H9 (cell line): ENCODE results near the gene WFIKKN1. TPM values are rescaled to one million over a fixed set of nuclear protein-coding genes. Genes with fewer than 3 reads are reported as not detected.

ENCODE experiments used
- DNase-seq: peaks from one replicate; pipeline ENCODE4 v3.0.0-alpha.2; 2017
- H2AFZ ChIP-seq: one replicate; pipeline ENCODE4 v1.6.1; 2013; ENCODE audit warnings: mild to moderate bottlenecking, low read length, control low read depth, moderate library complexity
- H2AK5ac ChIP-seq: 2 replicates; pipeline ENCODE4 v1.6.1; 2013; ENCODE audit warnings: low read length, control low read depth, mixed read lengths; ENCODE audit not compliant: insufficient read length
- H2BK120ac ChIP-seq: one replicate; pipeline ENCODE4 v1.6.1; 2013; ENCODE audit warnings: low read depth, mild to moderate bottlenecking, low read length, control low read depth, inconsistent platforms; ENCODE audit not compliant: poor library complexity, severe bottlenecking
- H2BK12ac ChIP-seq: 2 replicates; pipeline ENCODE4 v1.6.1; 2013; ENCODE audit warnings: low read length, control low read depth, mixed read lengths, low read depth; ENCODE audit not compliant: insufficient read length
- H2BK15ac ChIP-seq: 2 replicates; pipeline ENCODE4 v1.6.1; 2013; ENCODE audit warnings: low read depth, low read length, control low read depth
- H2BK20ac ChIP-seq: one replicate; pipeline ENCODE4 v1.6.1; 2013; ENCODE audit warnings: low read depth, mild to moderate bottlenecking, low read length, control low read depth, inconsistent platforms; ENCODE audit not compliant: poor library complexity, severe bottlenecking
- H2BK5ac ChIP-seq: 2 replicates; pipeline ENCODE4 v1.6.1; 2013; ENCODE audit warnings: low read length, control low read depth, mixed read lengths; ENCODE audit not compliant: insufficient read length
- H3K14ac ChIP-seq: 2 replicates; pipeline ENCODE4 v1.6.1; 2013; ENCODE audit warnings: low read length, control low read depth; ENCODE audit not compliant: insufficient read depth
- H3K18ac ChIP-seq: 2 replicates; pipeline ENCODE4 v1.6.1; 2013; ENCODE audit warnings: low read depth, mild to moderate bottlenecking, mixed read lengths, low read length, control low read depth; ENCODE audit not compliant: insufficient read length
- H3K23ac ChIP-seq: 2 replicates; pipeline ENCODE4 v1.6.1; 2013; ENCODE audit warnings: low read length, control low read depth, mixed read lengths, low read depth; ENCODE audit not compliant: insufficient read length
- H3K23me2 ChIP-seq: 2 replicates; pipeline ENCODE4 v1.6.1; 2013; ENCODE audit warnings: low read depth, mild to moderate bottlenecking, mixed read lengths, low read length, control low read depth; ENCODE audit not compliant: insufficient read length, poor library complexity, severe bottlenecking
- H3K27ac ChIP-seq: 2 replicates; pipeline ENCODE4 v1.5.1; 2013; ENCODE audit warnings: low read length, control low read depth, mixed read lengths, low read depth; ENCODE audit not compliant: insufficient read length
- H3K27me3 ChIP-seq: 2 replicates; pipeline ENCODE4 v1.6.1; 2013; ENCODE audit warnings: low read length, control low read depth, inconsistent platforms; ENCODE audit not compliant: insufficient read depth
- H3K4ac ChIP-seq: 2 replicates; pipeline ENCODE4 v1.6.1; 2013; ENCODE audit warnings: low read depth, mild to moderate bottlenecking, control low read depth, inconsistent platforms, low read length, moderate library complexity
- H3K4me1 ChIP-seq: 2 replicates; pipeline ENCODE4 v1.6.1; 2013; ENCODE audit warnings: low read length, control low read depth, inconsistent platforms; ENCODE audit not compliant: insufficient read depth
- H3K4me2 ChIP-seq: 2 replicates; pipeline ENCODE4 v1.6.1; 2013; ENCODE audit warnings: low read length, control low read depth, mixed read lengths; ENCODE audit not compliant: insufficient read length, insufficient read depth
- H3K56ac ChIP-seq: 2 replicates; pipeline ENCODE4 v1.6.1; 2013; ENCODE audit warnings: low read depth, mild to moderate bottlenecking, mixed read lengths, low read length, control low read depth; ENCODE audit not compliant: insufficient read length
- H3K79me1 ChIP-seq: 2 replicates; pipeline ENCODE4 v1.6.1; 2013; ENCODE audit warnings: low read depth, mild to moderate bottlenecking, moderate library complexity, low read length, control low read depth, inconsistent platforms; ENCODE audit not compliant: insufficient read depth, poor library complexity, severe bottlenecking
- H3K79me2 ChIP-seq: 2 replicates; pipeline ENCODE4 v1.6.1; 2013; ENCODE audit warnings: low read length, control low read depth, inconsistent platforms; ENCODE audit not compliant: insufficient read depth
- H3K9ac ChIP-seq: 2 replicates; pipeline ENCODE4 v1.6.1; 2013; ENCODE audit warnings: low read length, control low read depth, mixed read lengths; ENCODE audit not compliant: insufficient read length; ENCODE audit errors: extremely low read depth
- H3K9me3 ChIP-seq: one replicate; pipeline ENCODE4 v1.6.1; 2013; ENCODE audit warnings: low read depth, low read length, inconsistent platforms; ENCODE audit not compliant: control insufficient read depth
- H3T11ph ChIP-seq: one replicate; pipeline ENCODE4 v1.6.1; 2013; ENCODE audit warnings: mild to moderate bottlenecking, low read length, control low read depth, inconsistent platforms
- H4K20me1 ChIP-seq: one replicate; pipeline ENCODE4 v1.6.1; 2013; ENCODE audit not compliant: control insufficient read depth, insufficient read length, insufficient read depth
- H4K5ac ChIP-seq: 2 replicates; pipeline ENCODE4 v1.6.1; 2013; ENCODE audit warnings: low read depth, mild to moderate bottlenecking, mixed read lengths, low read length, control low read depth; ENCODE audit not compliant: insufficient read length
- H4K8ac ChIP-seq: replicated peaks from 2 replicates; pipeline ENCODE4 v1.6.1; 2013; ENCODE audit warnings: low read length, control low read depth, mixed read lengths, low read depth; ENCODE audit not compliant: insufficient read length
- H4K91ac ChIP-seq: 2 replicates; pipeline ENCODE4 v1.6.1; 2013; ENCODE audit warnings: low read depth, mild to moderate bottlenecking, moderate library complexity, mixed read lengths, low read length, control low read depth; ENCODE audit not compliant: insufficient read length
- H3K27ac Mint-ChIP-seq, 3 experiments: 2 replicates in 2 of 3; 3 replicates in 1 of 3; pipeline ENCODE4 v1.8.0; 2020 to 2021; ENCODE audit warnings: mixed read lengths in 3 of 3, mild to moderate bottlenecking in 1 of 3, moderate library complexity in 1 of 3
- H3K27me3 Mint-ChIP-seq: 2 replicates; pipeline ENCODE4 v1.8.0; 2021; ENCODE audit warnings: low read depth, mild to moderate bottlenecking, moderate library complexity, mixed read lengths
- H3K36me3 Mint-ChIP-seq, 3 experiments: 2 replicates in 2 of 3; 3 replicates in 1 of 3; pipeline ENCODE4 v1.8.0; 2020 to 2021; ENCODE audit warnings: low read depth in 3 of 3, mixed read lengths in 3 of 3; ENCODE audit not compliant: insufficient read depth in 1 of 3
- H3K4me1 Mint-ChIP-seq, 2 experiments: 2 replicates each; pipeline ENCODE4 v1.8.0; 2020; ENCODE audit warnings: mixed read lengths in 2 of 2
- H3K4me3 Mint-ChIP-seq, 2 experiments: 2 replicates in 1 of 2; 3 replicates in 1 of 2; pipeline ENCODE4 v1.8.0; 2020 to 2021; ENCODE audit warnings: mild to moderate bottlenecking in 2 of 2, mixed read lengths in 2 of 2, moderate library complexity in 1 of 2
- H3K9me3 Mint-ChIP-seq, 2 experiments: 2 replicates in 1 of 2; 3 replicates in 1 of 2; pipeline ENCODE4 v1.8.0; 2020; ENCODE audit warnings: mild to moderate bottlenecking in 2 of 2, mixed read lengths in 2 of 2, moderate library complexity in 1 of 2
- WGBS: extraction: QIAGEN DNeasy Blood & Tissue Kit; methylation state at CpG from one replicate; pipeline ENCODE4 v1.1.7; 2013; ENCODE audit warnings: missing lambda C conversion rate, low lambda C conversion rate, mixed read lengths; ENCODE audit not compliant: insufficient read length; ENCODE audit errors: extremely low coverage; 5-methylcytosine and 5-hydroxymethylcytosine counted together
- total RNA-seq: library from RNA; stranded (reverse); gene quantifications from 2 replicates; pipeline ENCODE4 v1.2.1, GENCODE V29; 2021
- TF ChIP-seq, protein P1 (sequence below): fragments of 200-600 bp; sonication (generic); conservative IDR thresholded peaks from 3 replicates; pipeline ENCODE4 v1.8.0; 2021; ENCODE audit warnings: antibody characterized with exemption, mild to moderate bottlenecking

WFIKKN1 gene
- total RNA-seq, 1 experiment from 2014 or later = 8.3 TPM

DNA sequence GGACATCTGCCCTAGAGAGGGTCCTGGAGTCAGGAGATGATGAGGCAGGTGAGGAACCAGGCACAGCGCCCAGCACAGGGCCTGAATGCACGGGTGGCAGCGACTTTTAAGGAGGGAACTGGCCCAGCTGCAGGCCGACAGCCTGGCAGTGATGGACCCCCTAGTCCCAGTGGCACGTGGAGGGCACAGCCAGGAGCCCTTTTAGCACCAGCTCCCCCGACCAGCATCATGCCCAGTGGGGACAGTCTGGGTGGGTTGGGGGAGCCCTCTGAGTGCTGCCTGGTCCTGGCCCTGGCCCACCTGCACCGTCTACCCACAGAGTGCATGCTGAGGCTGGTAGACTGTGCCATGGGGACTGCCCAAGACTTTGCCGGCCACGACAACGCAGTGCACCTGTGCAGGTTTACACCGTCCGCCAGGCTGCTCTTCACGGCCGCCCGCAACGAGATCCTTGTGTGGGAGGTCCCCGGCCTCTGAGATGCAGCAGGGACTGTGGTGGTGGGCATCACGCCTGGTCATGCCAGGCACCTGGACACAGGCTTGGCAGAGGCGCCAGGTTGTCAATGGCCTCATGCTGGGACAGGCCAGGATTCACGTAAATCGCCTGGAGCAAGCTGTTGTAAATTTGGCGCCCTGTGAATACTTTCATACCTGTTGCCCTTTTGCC is 36.5 kb downstream of the WFIKKN1 start:
- H3K56ac ChIP-seq = no peak overlapping the region
- no peak overlapping the region for H2BK120ac ChIP-seq
- H4K20me1 ChIP-seq = no peaks in the 10 kb centered on the region
- no peak overlapping the region for H2BK15ac ChIP-seq
- Mint-ChIP-seq H3K9me3 (no peaks in the 10 kb centered on the region), H3K4me3 (peak overlapping the region; percentile 77 to 82), H3K4me1 (peaks cover 2% of the 10 kb centered on the region in 2 experiments; a peak in 3 of 4 replicates), H3K27me3 (no peaks in the 10 kb centered on the region), H3K36me3 (peaks cover 8 to 28% (median 27%) of the 10 kb centered on the region in 3 experiments; a peak in 6 of 7 replicates), H3K27ac (peak overlapping the region in 1 of 3 experiments; percentile 72; a peak in 3 of 7 replicates)
- H3K27ac ChIP-seq = no peak overlapping the region
- no peak overlapping the region for H3T11ph ChIP-seq
- H3K23ac ChIP-seq = no peak overlapping the region
- H3K4me2 ChIP-seq = no peak overlapping the region
- H3K79me1 ChIP-seq = no peaks in the 10 kb centered on the region
- no peaks in the 10 kb centered on the region; the same call in 1 of the 2 replicates for H3K79me2 ChIP-seq
- TF ChIP-seq, protein P1, sequence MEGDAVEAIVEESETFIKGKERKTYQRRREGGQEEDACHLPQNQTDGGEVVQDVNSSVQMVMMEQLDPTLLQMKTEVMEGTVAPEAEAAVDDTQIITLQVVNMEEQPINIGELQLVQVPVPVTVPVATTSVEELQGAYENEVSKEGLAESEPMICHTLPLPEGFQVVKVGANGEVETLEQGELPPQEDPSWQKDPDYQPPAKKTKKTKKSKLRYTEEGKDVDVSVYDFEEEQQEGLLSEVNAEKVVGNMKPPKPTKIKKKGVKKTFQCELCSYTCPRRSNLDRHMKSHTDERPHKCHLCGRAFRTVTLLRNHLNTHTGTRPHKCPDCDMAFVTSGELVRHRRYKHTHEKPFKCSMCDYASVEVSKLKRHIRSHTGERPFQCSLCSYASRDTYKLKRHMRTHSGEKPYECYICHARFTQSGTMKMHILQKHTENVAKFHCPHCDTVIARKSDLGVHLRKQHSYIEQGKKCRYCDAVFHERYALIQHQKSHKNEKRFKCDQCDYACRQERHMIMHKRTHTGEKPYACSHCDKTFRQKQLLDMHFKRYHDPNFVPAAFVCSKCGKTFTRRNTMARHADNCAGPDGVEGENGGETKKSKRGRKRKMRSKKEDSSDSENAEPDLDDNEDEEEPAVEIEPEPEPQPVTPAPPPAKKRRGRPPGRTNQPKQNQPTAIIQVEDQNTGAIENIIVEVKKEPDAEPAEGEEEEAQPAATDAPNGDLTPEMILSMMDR = no peak
- no peak overlapping the region for H3K4ac ChIP-seq
- H2AK5ac ChIP-seq = no peak overlapping the region
- no peaks in the 10 kb centered on the region for H3K4me1 ChIP-seq
- H3K9ac ChIP-seq = no peak overlapping the region
- H2BK12ac ChIP-seq = no peak overlapping the region
- no CpG with 5 or more reads among the region's 22 CpGs for WGBS
- H2BK5ac ChIP-seq = no peak overlapping the region
- no peak overlapping the region for H4K91ac ChIP-seq
- H2BK20ac ChIP-seq = no peak overlapping the region
- H2AFZ ChIP-seq = no peak overlapping the region
- no peak overlapping the region for H3K14ac ChIP-seq
- H3K23me2 ChIP-seq = no peaks in the 10 kb centered on the region
- DNase-seq = no peak
- H4K8ac ChIP-seq = no peak overlapping the region
- no peak overlapping the region for H4K5ac ChIP-seq
- no peak overlapping the region for H3K18ac ChIP-seq
- H3K27me3 ChIP-seq = no peaks in the 10 kb centered on the region
- H3K9me3 ChIP-seq = no peaks in the 10 kb centered on the region
